Activated T-helper 1 cell treated with anti-CD3 and anti-CD28 coated beads, Interleukin-2, amount 50 U/mL, for 16 hours (primary cell): ENCODE data around the gene POLG2.

ENCODE experiments used
- DNase-seq, 2 donors: peaks; one replicate each; pipeline ENCODE4 v3.0.0-alpha.2; 2020; ENCODE audit warnings: low read depth in 1 of 2, low spot score in 1 of 2

Gene POLG2

GRCh38 chr17:64496786-64497564 is at the start of gene POLG2:
TSS of gene POLG2 (minus strand) at chr17:64497054. CDS start at chr17:64496968, 86 bp downstream.
- peak; percentile 92 to 94 for DNase-seq

GRCh38 chr17:64544742-64545141 is 47.9 kb upstream of the POLG2 start:
- DNase-seq, result no peak

- no peak for DNase-seq
Observed at GRCh38 chr17:64540118-64540776, 43.4 kb upstream of the POLG2 start.

- no peak for DNase-seq
Observed at GRCh38 chr17:64538508-64539130, 41.8 kb upstream of the POLG2 start.

GRCh38 chr17:64537488-64537887 is 40.6 kb upstream of the POLG2 start:
- no peak for DNase-seq

GRCh38 chr17:64536913-64537312 is 40.1 kb upstream of the POLG2 start:
- no peak for DNase-seq

GRCh38 chr17:64535357-64535756 is 38.5 kb upstream of the POLG2 start:
- DNase-seq, result no peak

- no peak for DNase-seq
Observed at GRCh38 chr17:64534187-64534586, 37.3 kb upstream of the POLG2 start.

- no peak for DNase-seq
Observed at GRCh38 chr17:64533784-64534183, 36.9 kb upstream of the POLG2 start.

- no peak for DNase-seq
Observed at GRCh38 chr17:64532409-64532808, 35.6 kb upstream of the POLG2 start.

GRCh38 chr17:64531955-64532371 is 35.1 kb upstream of the POLG2 start:
- no peak for DNase-seq

- DNase-seq, result no peak
Observed at GRCh38 chr17:64529221-64529620, 32.4 kb upstream of the POLG2 start.

- no peak for DNase-seq
Observed at GRCh38 chr17:64527914-64528313, 31.1 kb upstream of the POLG2 start.

- no peak for DNase-seq
Observed at GRCh38 chr17:64520359-64520758, 23.5 kb upstream of the POLG2 start.

- no peak for DNase-seq
Observed at GRCh38 chr17:64519601-64520000, 22.7 kb upstream of the POLG2 start.

- DNase-seq, result no peak
Observed at GRCh38 chr17:64515829-64516228, 19.0 kb upstream of the POLG2 start.

- DNase-seq, result no peak
Observed at GRCh38 chr17:64515419-64515818, 18.6 kb upstream of the POLG2 start.

GRCh38 chr17:64509179-64509578 is 12.3 kb upstream of the POLG2 start:
- no peak for DNase-seq

GRCh38 chr17:64508683-64509082 is 11.8 kb upstream of the POLG2 start:
- DNase-seq, result no peak

- no peak for DNase-seq
Observed at GRCh38 chr17:64507413-64507782, 10.5 kb upstream of the POLG2 start.

- DNase-seq, result peak; percentile 86 to 90
Observed at GRCh38 chr17:64506576-64507412, 9.9 kb upstream of the POLG2 start, which contains the start of gene CEP95. TSS of gene CEP95 (plus strand) at chr17:64506977. CDS start at chr17:64507098, 121 bp downstream.
